Jurkat, Clone E6-1 (cell line): ENCODE measurements around the gene JAG2.

ENCODE experiments used
- DNase-seq: peaks from one replicate; pipeline ENCODE4 v3.0.0-alpha.2; 2011; ENCODE audit warnings: low read depth, low spot score
- H3K4me3 ChIP-seq: 2 replicates; pipeline ENCODE4 v1.5.1; 2011; ENCODE audit warnings: mild to moderate bottlenecking, low read length, control low read depth, moderate library complexity

JAG2 gene

GRCh38 chr14:105145381-105146180, 23.0 kb downstream of the JAG2 start:
- no peak for DNase-seq
- no peak overlapping the region for H3K4me3 ChIP-seq

- no peak overlapping the region for H3K4me3 ChIP-seq
- no peak for DNase-seq
Observed at GRCh38 chr14:105144666-105145380, 23.8 kb downstream of the JAG2 start.

GRCh38 chr14:105144026-105144665, 24.4 kb downstream of the JAG2 start:
- H3K4me3 ChIP-seq, result no peak overlapping the region
- DNase-seq, result no peak

- H3K4me3 ChIP-seq, result no peak overlapping the region
- DNase-seq, result no peak
Observed at GRCh38 chr14:105143451-105144025, 25.0 kb downstream of the JAG2 start.

- H3K4me3 ChIP-seq, result no peak overlapping the region
- DNase-seq, result no peak
Observed at GRCh38 chr14:105142651-105143450, 25.7 kb downstream of the JAG2 start.

GRCh38 chr14:105141486-105142281, 26.9 kb downstream of the JAG2 start:
- no peak for DNase-seq
- H3K4me3 ChIP-seq, result no peak overlapping the region

- no peak overlapping the region for H3K4me3 ChIP-seq
- no peak for DNase-seq
Observed at GRCh38 chr14:105141026-105141425, 27.6 kb downstream of the JAG2 start.

GRCh38 chr14:105140581-105140980, 28.0 kb downstream of the JAG2 start:
- DNase-seq, result no peak
- H3K4me3 ChIP-seq, result no peak overlapping the region

GRCh38 chr14:105139831-105140239, 28.7 kb downstream of the JAG2 start:
- H3K4me3 ChIP-seq, result no peak overlapping the region
- DNase-seq, result no peak

- no peak overlapping the region for H3K4me3 ChIP-seq
- no peak for DNase-seq
Observed at GRCh38 chr14:105139212-105139825, 29.3 kb downstream of the JAG2 start.

GRCh38 chr14:105138551-105139111, 29.9 kb downstream of the JAG2 start:
- H3K4me3 ChIP-seq, result no peak overlapping the region
- DNase-seq, result no peak

GRCh38 chr14:105138021-105138541, 30.5 kb downstream of the JAG2 start:
- DNase-seq, result no peak
- H3K4me3 ChIP-seq, result no peak overlapping the region

- no peak overlapping the region for H3K4me3 ChIP-seq
- DNase-seq, result no peak
Observed at GRCh38 chr14:105137481-105138020, 31.0 kb downstream of the JAG2 start.

GRCh38 chr14:105136401-105137322, 31.9 kb downstream of the JAG2 start:
- DNase-seq, result no peak

GRCh38 chr14:105135700-105136395, 32.7 kb downstream of the JAG2 start:
- H3K4me3 ChIP-seq, result no peak overlapping the region
- no peak for DNase-seq

More at GRCh38 chr14:105136401-105137322, 31.9 kb downstream of the JAG2 start:
- no peak overlapping the region for H3K4me3 ChIP-seq
